ENCODE measurements around the gene IRGM.

Gene IRGM

DNA sequence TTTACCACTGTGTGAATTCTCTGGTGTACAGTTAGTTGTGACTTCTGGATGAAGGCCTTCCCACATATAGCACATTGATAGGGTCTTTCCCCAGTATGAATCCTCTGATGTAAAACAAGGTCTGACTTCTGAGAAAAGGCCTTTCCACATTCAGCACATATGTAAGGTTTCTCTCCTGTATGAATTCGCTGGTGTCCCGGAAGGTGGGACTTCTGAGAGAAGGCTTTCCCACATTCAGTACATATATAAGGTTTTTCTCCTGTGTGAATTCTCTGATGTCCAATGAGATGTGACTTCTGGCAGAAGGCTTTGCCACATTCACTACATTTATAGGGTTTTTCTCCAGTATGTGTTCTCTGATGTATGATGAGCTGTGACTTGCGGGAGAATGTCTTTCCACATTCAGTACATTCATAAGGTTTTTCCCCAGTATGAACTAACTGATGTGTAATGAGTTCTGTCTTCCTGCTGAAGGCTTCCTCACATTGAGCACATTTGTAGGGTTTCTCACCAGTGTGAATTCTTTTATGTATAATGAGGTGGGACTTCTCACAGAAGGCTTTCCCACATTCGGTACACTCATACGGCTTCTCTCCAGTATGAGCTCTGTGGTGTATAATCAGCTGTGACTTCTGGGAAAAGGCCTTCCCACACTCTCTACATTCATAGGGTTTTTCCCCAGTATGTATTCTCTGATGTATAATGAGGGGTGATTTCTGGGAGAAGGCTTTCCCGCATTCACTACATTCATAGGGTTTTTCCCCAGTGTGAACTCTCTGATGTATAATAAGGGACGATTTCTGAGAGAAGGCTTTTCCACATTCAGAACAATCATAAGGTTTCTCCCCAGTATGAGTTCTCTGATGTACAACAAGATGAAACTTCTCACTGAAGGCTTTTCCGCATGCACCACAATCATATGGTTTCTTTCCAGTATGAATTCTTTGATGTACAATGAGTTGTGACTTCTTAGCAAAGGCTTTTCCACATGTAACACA is 49.4 kb downstream of the IRGM start:
- no peak for DNase-seq (ENCODE audit: low spot score)

Measured in hematopoietic multipotent progenitor cell treated with erythropoietin and hydrocortisone succinate and interleukin-3 and kit ligand, for 15 days (in vitro differentiated cells).